ENCODE data around the gene LAMB3.

Gene LAMB3

DNA sequence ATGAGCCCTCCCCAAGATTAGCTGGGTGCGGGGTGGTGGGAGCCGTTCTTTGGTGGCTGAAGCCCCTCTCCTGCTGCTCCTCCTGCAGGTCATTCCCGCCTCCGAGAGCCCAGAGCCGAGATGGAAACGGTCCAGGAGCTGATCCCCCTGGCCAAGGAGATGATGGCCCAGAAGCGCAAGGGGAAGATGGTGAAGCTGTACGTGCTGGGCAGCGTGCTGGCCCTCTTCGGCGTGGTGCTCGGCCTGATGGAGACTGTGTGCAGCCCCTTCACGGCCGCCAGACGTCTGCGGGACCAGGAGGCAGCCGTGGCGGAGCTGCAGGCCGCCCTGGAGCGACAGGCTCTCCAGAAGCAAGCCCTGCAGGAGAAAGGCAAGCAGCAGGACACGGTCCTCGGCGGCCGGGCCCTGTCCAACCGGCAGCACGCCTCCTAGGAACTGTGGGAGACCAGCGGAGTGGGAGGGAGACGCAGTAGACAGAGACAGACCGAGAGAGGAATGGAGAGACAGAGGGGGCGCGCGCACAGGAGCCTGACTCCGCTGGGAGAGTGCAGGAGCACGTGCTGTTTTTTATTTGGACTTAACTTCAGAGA lies 23.4 kb upstream of the LAMB3 start:
- Histone ChIP-seq H3K79me2 (ENCODE audit: insufficient read depth, low read depth) (no peaks in the 10 kb centered on the region), H3K27ac (no peak overlapping the region), H3K4me1 (ENCODE audit: low read depth, poor library complexity, severe bottlenecking) (peaks cover 5% of the 10 kb centered on the region), H2AFZ (ENCODE audit: low read depth) (no peak overlapping the region), H3K9ac (no peak overlapping the region), H3K27me3 (ENCODE audit: insufficient read depth, low read depth) (no peaks in the 10 kb centered on the region), H3K36me3 (ENCODE audit: insufficient read depth) (no peaks in the 10 kb centered on the region), H3K4me3 (IDR thresholded peaks at IDR 0.05; ENCODE audit: insufficient read depth, low read depth, low read length) (no peak overlapping the region), H4K20me1 (ENCODE audit: insufficient read depth) (no peaks in the 10 kb centered on the region), H3K4me2 (no peak overlapping the region)
- TF ChIP-seq, protein P1, sequence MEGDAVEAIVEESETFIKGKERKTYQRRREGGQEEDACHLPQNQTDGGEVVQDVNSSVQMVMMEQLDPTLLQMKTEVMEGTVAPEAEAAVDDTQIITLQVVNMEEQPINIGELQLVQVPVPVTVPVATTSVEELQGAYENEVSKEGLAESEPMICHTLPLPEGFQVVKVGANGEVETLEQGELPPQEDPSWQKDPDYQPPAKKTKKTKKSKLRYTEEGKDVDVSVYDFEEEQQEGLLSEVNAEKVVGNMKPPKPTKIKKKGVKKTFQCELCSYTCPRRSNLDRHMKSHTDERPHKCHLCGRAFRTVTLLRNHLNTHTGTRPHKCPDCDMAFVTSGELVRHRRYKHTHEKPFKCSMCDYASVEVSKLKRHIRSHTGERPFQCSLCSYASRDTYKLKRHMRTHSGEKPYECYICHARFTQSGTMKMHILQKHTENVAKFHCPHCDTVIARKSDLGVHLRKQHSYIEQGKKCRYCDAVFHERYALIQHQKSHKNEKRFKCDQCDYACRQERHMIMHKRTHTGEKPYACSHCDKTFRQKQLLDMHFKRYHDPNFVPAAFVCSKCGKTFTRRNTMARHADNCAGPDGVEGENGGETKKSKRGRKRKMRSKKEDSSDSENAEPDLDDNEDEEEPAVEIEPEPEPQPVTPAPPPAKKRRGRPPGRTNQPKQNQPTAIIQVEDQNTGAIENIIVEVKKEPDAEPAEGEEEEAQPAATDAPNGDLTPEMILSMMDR (conservative IDR thresholded peaks at IDR 0.05; ENCODE audit: low read depth, low read length), result no peak

DNA sequence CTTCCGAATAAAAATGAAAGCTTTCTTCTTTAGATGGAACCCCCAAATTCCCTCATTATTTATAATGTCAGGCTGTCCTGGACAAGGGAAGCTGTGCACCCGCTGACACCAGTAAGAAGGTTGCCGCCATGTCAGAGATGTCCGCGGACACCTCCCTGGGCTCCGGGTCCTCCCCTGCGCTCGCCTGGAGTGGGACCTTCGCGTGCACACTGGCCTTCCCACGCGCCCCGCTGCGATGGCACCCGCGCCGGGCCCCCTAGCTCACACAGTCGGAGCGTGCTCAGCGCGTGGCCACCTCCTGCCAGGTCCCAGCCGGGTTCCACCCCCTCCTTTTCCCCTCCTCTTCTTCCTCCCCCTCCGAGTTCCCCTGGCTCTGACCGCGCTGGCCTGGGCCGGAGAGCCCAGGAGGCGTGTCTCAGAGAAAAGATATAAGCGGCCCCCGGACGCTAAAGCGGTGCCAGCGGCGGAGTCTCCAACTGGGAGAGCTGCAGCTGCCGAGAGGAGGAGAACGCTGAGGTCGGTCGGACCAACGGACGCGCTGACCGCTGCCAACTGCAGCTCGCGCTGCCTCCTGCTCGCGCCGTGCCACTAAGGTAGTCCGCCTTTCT lies 22.8 kb upstream of the LAMB3 start, which contains the start of gene G0S2:
Gene G0S2, plus strand, starts transcription at position 456 of the 608 bp plus-strand sequence. CDS start 273 bp downstream, outside the sequence.
- TF ChIP-seq, protein P1 (conservative IDR thresholded peaks at IDR 0.05; ENCODE audit: low read depth, low read length), result no peak
- no peak within 1 kb of the TSS for H3K4me2 ChIP-seq

DNA sequence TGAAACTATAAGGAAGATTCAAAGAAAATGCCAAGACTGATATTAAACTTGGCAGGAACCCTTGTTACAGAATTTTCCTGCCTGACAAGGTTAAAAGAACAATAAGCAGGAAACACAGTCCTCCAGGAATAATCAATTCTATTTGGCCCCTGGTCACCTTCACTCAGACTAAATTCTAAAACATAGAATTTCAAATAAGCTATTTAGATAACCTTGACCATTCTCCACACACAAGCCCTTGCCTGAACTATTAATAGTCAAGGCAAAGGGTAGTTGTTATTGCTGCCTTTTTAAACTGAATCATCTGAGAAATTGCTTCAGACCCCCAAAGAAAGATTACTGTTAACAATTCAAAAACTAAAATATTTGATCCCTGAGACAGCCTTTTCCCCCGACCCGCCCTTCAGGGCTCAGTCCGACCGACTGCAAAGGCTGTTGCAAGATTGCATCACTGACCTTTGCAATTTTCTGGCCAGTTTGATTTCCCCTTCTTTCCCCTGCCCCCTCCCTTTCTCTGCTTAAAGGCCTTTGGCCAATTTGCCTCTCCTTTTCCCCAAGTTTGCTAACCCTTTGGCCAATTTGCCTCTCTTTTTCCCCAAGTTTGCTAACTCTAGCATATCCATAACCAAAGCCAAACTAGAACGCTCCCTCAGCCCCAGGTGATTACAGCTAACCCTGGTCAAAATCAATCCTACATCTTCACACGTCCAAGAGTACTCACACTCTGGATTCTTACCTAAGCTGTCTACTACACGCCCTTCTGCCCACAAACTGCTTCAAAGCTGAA lies 21.6 kb upstream of the LAMB3 start:
- TF ChIP-seq, protein P1 (conservative IDR thresholded peaks at IDR 0.05; ENCODE audit: low read depth, low read length), result no peak
- H3K27ac ChIP-seq, result no peak overlapping the region
- H3K79me2 ChIP-seq (ENCODE audit: insufficient read depth, low read depth), result no peaks in the 10 kb centered on the region
- peaks cover 5% of the 10 kb centered on the region for H3K4me1 ChIP-seq (ENCODE audit: low read depth, poor library complexity, severe bottlenecking)
- no peak overlapping the region for H2AFZ ChIP-seq (ENCODE audit: low read depth)
- no peak overlapping the region for H3K4me2 ChIP-seq
- no peak overlapping the region for H3K4me3 ChIP-seq (IDR thresholded peaks at IDR 0.05; ENCODE audit: insufficient read depth, low read depth, low read length)
- H3K36me3 ChIP-seq (ENCODE audit: insufficient read depth), result no peaks in the 10 kb centered on the region
- no peak overlapping the region for H3K9ac ChIP-seq
- no peaks in the 10 kb centered on the region for H4K20me1 ChIP-seq (ENCODE audit: insufficient read depth)
- no peaks in the 10 kb centered on the region for H3K27me3 ChIP-seq (ENCODE audit: insufficient read depth, low read depth)

More for the DNA sequence above, 22.8 kb upstream of the LAMB3 start, which contains the start of gene G0S2:
- no peaks in the 10 kb centered on the region for H4K20me1 ChIP-seq (ENCODE audit: insufficient read depth)
- no peaks in the 10 kb centered on the region for H3K79me2 ChIP-seq (ENCODE audit: insufficient read depth, low read depth)
- H3K4me1 ChIP-seq (ENCODE audit: low read depth, poor library complexity, severe bottlenecking), result peaks cover 5% of the 10 kb centered on the region
- H3K27me3 ChIP-seq (ENCODE audit: insufficient read depth, low read depth), result no peaks in the 10 kb centered on the region
- no peak within 1 kb of the TSS for H3K27ac ChIP-seq
- H2AFZ ChIP-seq (ENCODE audit: low read depth), result no peak within 1 kb of the TSS
- no peaks in the 10 kb centered on the region for H3K36me3 ChIP-seq (ENCODE audit: insufficient read depth)
- H3K9ac ChIP-seq, result no peak within 1 kb of the TSS
- no peak within 1 kb of the TSS for H3K4me3 ChIP-seq (IDR thresholded peaks at IDR 0.05; ENCODE audit: insufficient read depth, low read depth, low read length)

DNA sequence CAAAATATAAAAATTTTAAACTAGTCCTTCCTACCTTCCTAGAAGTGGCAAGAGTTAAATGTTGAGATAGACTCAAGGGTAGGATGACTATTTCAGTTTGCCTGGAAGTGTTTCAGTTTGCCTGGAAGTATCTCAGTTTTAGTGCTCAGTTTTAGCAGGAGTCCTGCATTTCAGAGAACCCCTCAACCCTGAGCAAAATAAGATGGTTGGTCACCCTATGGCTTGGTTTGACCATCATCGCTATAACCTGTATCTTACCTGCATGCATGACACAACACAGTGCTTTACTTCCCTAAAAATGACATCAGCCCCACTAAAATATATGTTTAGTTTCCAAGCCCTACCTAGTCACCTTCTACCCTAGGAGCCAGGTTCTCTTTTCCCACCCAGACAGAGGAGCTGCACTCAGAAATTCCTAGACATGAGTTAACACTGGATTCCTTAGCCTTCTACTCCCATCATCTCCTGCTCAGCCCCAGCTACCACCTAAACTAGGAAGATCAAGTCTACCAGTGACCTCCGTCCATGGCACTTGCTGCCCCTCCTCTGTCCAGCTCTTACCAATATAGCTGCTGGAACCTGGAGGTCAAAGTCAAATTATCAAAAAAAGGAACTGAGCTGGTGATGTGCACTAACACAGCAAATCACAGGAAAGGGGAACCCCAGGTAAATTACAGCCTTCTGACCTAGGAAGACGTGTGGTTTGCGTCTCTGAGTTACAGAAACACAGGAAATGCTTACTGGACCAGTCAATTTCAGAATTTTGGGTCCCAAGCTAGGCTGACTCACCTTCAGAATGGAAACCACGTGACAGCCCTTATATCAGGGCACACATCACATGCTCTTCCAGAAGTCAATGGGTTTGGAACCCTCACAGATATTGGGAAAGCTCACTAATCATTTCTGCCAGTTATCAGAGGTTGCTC lies 20.7 kb upstream of the LAMB3 start:
- H2AFZ ChIP-seq (ENCODE audit: low read depth), result no peak overlapping the region
- H3K4me3 ChIP-seq (IDR thresholded peaks at IDR 0.05; ENCODE audit: insufficient read depth, low read depth, low read length), result no peak overlapping the region
- no peaks in the 10 kb centered on the region for H4K20me1 ChIP-seq (ENCODE audit: insufficient read depth)
- no peaks in the 10 kb centered on the region for H3K36me3 ChIP-seq (ENCODE audit: insufficient read depth)
- H3K4me2 ChIP-seq, result no peak overlapping the region
- no peaks in the 10 kb centered on the region for H3K27me3 ChIP-seq (ENCODE audit: insufficient read depth, low read depth)
- no peak overlapping the region for H3K9ac ChIP-seq
- H3K79me2 ChIP-seq (ENCODE audit: insufficient read depth, low read depth), result no peaks in the 10 kb centered on the region
- TF ChIP-seq, protein P1 (conservative IDR thresholded peaks at IDR 0.05; ENCODE audit: low read depth, low read length), result no peak
- H3K4me1 ChIP-seq (ENCODE audit: low read depth, poor library complexity, severe bottlenecking), result peaks cover 5% of the 10 kb centered on the region
- H3K27ac ChIP-seq, result no peak overlapping the region
